NCI-H2171 treated with DMSO at 0.1 percent for 48 hours (cell line): Measurements from ENCODE around the gene TESK1.
"Not testable (repeated sequence)": the region's sequence is repeated elsewhere in the genome, so short reads cannot be mapped to it uniquely, and the experiment has no call there.

Source experiments
- DNase-seq: peaks from one replicate; lab custom pipeline; 2025; lab: John Stamatoyannopoulos, UW

The TESK1 gene

GRCh38 chr9:35579659-35580227, 25.3 kb upstream of the TESK1 start:
- DNase-seq, result not testable (repeated sequence)

- not testable (repeated sequence) for DNase-seq
Observed at GRCh38 chr9:35583521-35583920, 21.5 kb upstream of the TESK1 start.

- not testable (repeated sequence) for DNase-seq
Observed at GRCh38 chr9:35584681-35585080, 20.4 kb upstream of the TESK1 start.

- not testable (repeated sequence) for DNase-seq
Observed at GRCh38 chr9:35588506-35588905, 16.6 kb upstream of the TESK1 start.

GRCh38 chr9:35593581-35593980, 11.5 kb upstream of the TESK1 start:
- no peak for DNase-seq

GRCh38 chr9:35594471-35594870, 10.6 kb upstream of the TESK1 start:
- no peak for DNase-seq

GRCh38 chr9:35596907-35597306, 8.2 kb upstream of the TESK1 start:
- DNase-seq, result not testable (repeated sequence)

- DNase-seq, result peak; percentile 34
Observed at GRCh38 chr9:35598866-35599590, 6.0 kb upstream of the TESK1 start.

- no peak for DNase-seq
Observed at GRCh38 chr9:35599763-35600604, 5.1 kb upstream of the TESK1 start.

GRCh38 chr9:35603506-35603985, 1.5 kb upstream of the TESK1 start:
- DNase-seq, result no peak

GRCh38 chr9:35603986-35604577, 980 bp upstream of the TESK1 start:
- DNase-seq, result peak; percentile 95

- no peak for DNase-seq
Observed at GRCh38 chr9:35605351-35606137, 482 bp downstream of the TESK1 start.

GRCh38 chr9:35606138-35606504, 1.1 kb downstream of the TESK1 start:
- DNase-seq, result no peak

GRCh38 chr9:35606726-35607125, 1.7 kb downstream of the TESK1 start:
- DNase-seq, result no peak

- DNase-seq, result no peak
Observed at GRCh38 chr9:35608221-35608620, 3.2 kb downstream of the TESK1 start.

- no peak for DNase-seq
Observed at GRCh38 chr9:35609001-35609819, 4.1 kb downstream of the TESK1 start.

GRCh38 chr9:35609820-35610163, 4.7 kb downstream of the TESK1 start:
- no peak for DNase-seq

GRCh38 chr9:35611230-35611797, 6.3 kb downstream of the TESK1 start:
- peak; percentile 9 for DNase-seq

- DNase-seq, result not testable (repeated sequence)
Observed at GRCh38 chr9:35612066-35612465, 7.0 kb downstream of the TESK1 start.

GRCh38 chr9:35612843-35613242, 7.8 kb downstream of the TESK1 start:
- no peak for DNase-seq
